22Rv1 (cell line): ENCODE data around the gene MAPT.

Source experiments
- CTCF ChIP-seq: fragments of 450-650 bp; IDR thresholded peaks from 2 replicates; pipeline ENCODE4 v1.5.1; 2017; ENCODE audit warnings: mild to moderate bottlenecking
- ZFX ChIP-seq: fragments of 450-650 bp; IDR thresholded peaks from 2 replicates; pipeline ENCODE4 v1.6.1; 2017; ENCODE audit warnings: antibody characterized with exemption, borderline replicate concordance

GRCh38 chr17:45895969-45896785, 1.8 kb downstream of the MAPT start:
- TF ChIP-seq CTCF: no peak
- no peak for TF ChIP-seq ZFX
